Heart left ventricle (tissue), 16 donors: ENCODE measurements around the gene ZAP70. TPM values are rescaled to one million over a fixed set of nuclear protein-coding genes. Genes with fewer than 3 reads are reported as not detected.
"Not testable (repeated sequence)": the region's sequence is repeated elsewhere in the genome, so short reads cannot be mapped to it uniquely, and the experiment has no call there.

Source experiments
- ATAC-seq, 4 donors: fragments of 200-7000 bp; cut with Tn5 transposase; one replicate each; pipeline ENCODE4 v1.9.1; 2020 to 2022; ENCODE audit warnings: moderate library complexity in 4 of 4, mild to moderate bottlenecking in 3 of 4, moderate number of reproducible peaks in 1 of 4
- DNase-seq, 5 donors: peaks; one replicate each; pipeline ENCODE4 v3.0.0-alpha.2; 2020
- H3K27ac ChIP-seq, 12 donors: fragments of 200-600 bp; sonication (generic) in 4 of 12; one replicate each; pipeline versions ENCODE4 v1.5.0 to v1.8.0; 2016 to 2022; ENCODE audit warnings: mild to moderate bottlenecking in 2 of 12
- H3K27me3 ChIP-seq, 9 donors: fragments of 200-600 bp; sonication (generic) in 2 of 9; one replicate each; pipeline versions ENCODE4 v1.5.1 to v1.8.0; 2016 to 2022; ENCODE audit warnings: mild to moderate bottlenecking in 3 of 9
- H3K36me3 ChIP-seq, 9 donors: fragments of 200-600 bp; sonication (generic) in 2 of 9; one replicate each; pipeline versions ENCODE4 v1.5.0 to v1.8.0; 2018 to 2022; ENCODE audit warnings: mild to moderate bottlenecking in 2 of 9
- H3K4me1 ChIP-seq, 12 donors: fragments of 200-600 bp; sonication (generic) in 4 of 12; one replicate each; pipeline versions ENCODE4 v1.5.0 to v1.8.0; 2016 to 2022; ENCODE audit warnings: mild to moderate bottlenecking in 3 of 12
- H3K4me3 ChIP-seq, 12 donors: fragments of 200-600 bp; sonication (generic) in 4 of 12; one replicate each; pipeline versions ENCODE4 v1.5.0 to v1.8.0; 2017 to 2022; ENCODE audit warnings: mild to moderate bottlenecking in 9 of 12, moderate library complexity in 4 of 12
- H3K9me3 ChIP-seq, 12 donors: fragments of 200-600 bp; sonication (generic) in 4 of 12; one replicate each; pipeline versions ENCODE4 v1.5.0 to v1.8.0; 2016 to 2022; ENCODE audit warnings: mild to moderate bottlenecking in 1 of 12
- POLR2A ChIP-seq, 2 donors: fragments of 450-650 bp; IDR thresholded peaks; one replicate each; pipeline ENCODE4 v1.6.1; 2017; ENCODE audit warnings: antibody characterized with exemption in 2 of 2, mild to moderate bottlenecking in 2 of 2, moderate library complexity in 2 of 2
- WGBS, 4 donors: extraction: QIAGEN DNeasy Blood & Tissue Kit in 2 of 4; methylation state at CpG; one replicate each; pipeline versions ENCODE4 v1.1.5 to v1.1.7; 2013 to 2018; 5-methylcytosine and 5-hydroxymethylcytosine counted together
- intact Hi-C, 10 donors: fragments of 100-400 bp; cut with DNase I; formaldehyde crosslinking; loops; one replicate each; pipeline versions ENCODE4 v1.11.1 to v1.14.2; 2022
- polyA plus RNA-seq, 2 donors: library from polyadenylated mRNA; stranded (reverse); fragments of 200-250 nt; gene quantifications; one replicate each; pipeline ENCODE4 v1.2.3, GENCODE V29; 2013
- total RNA-seq, 9 donors: library from RNA; depleted of rRNA in 2 of 9; stranded (reverse); fragments of >200 nt in 2 of 9; fragmentation: NEBNext Ultra II Directional in 3 of 9; extraction: Animal tissue kit (Norgen Biotek cat#: 25700) in 3 of 9; gene quantifications; one replicate each; pipeline versions ENCODE4 v1.1.0 to v1.2.4, GENCODE V29; 2016 to 2023
- TF ChIP-seq, protein P1 (sequence below), 12 donors: fragments of 200-600 bp; sonication (generic) in 4 of 12; IDR thresholded peaks; one replicate each; pipeline versions ENCODE4 v1.5.0 to v1.8.0; 2018 to 2022; ENCODE audit warnings: antibody characterized with exemption in 12 of 12, mild to moderate bottlenecking in 5 of 12
- donor health status: ischemic (EF 13 %, LVEDD 7.1; RV severe dilation, severe dysfunction).
- donor health status: healthy with polysubstance abuse.
- donor health status: DM: no; HTN: yes; CAD: no.
- donor health status: DM: no; HTN: no; CAD: no.
- donor health status: ischemic (EF 25% LVEDD 6.9; RV normal size, moderate dysfunction).
- donor health status: ischemic (EF 25% LVEDD 5.7; RV mildly dilated, moderate dysfunction).
- donor health status: healthy.
- donor health status: DM: yes; HTN: yes; CAD: no.
- donor health status: ischemic (EF 35%, LVEDD 5.7; RV mildly dilated, moderate dysfunction).
- donor health status: nonischemic (EF 11% LVEDD 7.7; RV severe dilation, severe dysfunction).
- donor health status: DM: yes; HTN: yes; CAD: no.
- donor health status: PGD.
- donor health status: ischemic (EF 29% LVEDD 5.4; RV normal size, mild dysfunction).
- donor health status: nonischemic (EF 23%, LVEDD 6.1; RV moderate dilation, normal function).

The ZAP70 gene
- total and polyA plus RNA-seq, 11 donors: 0.16 to 13.5 (median 0.70) TPM; not detected in 1

DNA sequence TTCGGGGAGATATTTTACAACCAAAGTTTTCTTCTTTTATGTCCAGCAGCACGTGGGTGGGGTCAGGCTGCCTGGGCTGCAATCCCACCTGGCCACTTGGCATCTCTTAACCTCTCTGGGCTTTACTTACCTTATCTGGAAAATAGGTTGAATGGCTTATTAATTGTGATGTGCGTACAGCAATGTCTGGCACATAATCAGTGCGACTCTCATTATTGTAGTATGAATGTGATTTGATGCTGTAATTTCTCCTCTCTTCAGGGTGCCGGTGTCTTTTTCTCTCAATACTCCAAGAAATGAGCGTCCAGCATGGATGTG lies 2.0 kb upstream of the ZAP70 start:
- intact Hi-C loops: loop anchor here in 4 of 10 donors (2.0 to 5.0 kb wide), 3 partner anchors 35 to 676 kb away; no protein-coding TSS in a partner anchor
- WGBS, 4 donors: 89 to 93% (median 91%) methylated on average over 6 of the region's 6 CpGs

DNA sequence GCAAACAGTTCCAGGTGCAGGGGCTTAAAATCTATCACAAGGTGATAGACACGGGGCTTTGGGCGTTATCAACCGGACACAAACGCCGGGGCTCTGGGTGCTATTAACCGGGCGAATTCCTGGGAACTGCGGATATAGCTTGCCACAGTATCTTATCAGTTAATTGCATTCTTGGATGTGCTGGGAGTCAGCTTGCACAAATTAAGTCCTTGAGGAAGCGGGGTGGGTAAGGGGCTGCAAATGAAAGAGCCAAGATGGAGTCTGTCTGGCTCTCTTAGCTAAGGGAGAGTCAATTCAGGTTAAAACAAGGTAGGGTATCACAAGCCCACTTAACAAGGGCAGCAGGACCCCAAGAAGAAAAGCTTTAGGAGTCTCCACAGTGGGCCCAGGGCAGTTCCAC lies 1.2 kb upstream of the ZAP70 start:
- not testable (repeated sequence) for DNase-seq, H3K4me3 ChIP-seq, H3K4me1 ChIP-seq, H3K9me3 ChIP-seq, H3K27me3 ChIP-seq, H3K36me3 ChIP-seq, ATAC-seq
- WGBS, 4 donors: 63 to 84% (median 70%) methylated on average over 9 of the region's 9 CpGs
- intact Hi-C loops: loop anchor here in 3 of 10 donors (5.0 kb wide), 2 partner anchors 35 to 675 kb away; no protein-coding TSS in a partner anchor
- peak overlapping the region in 1 of 12 donors; percentile 79 for H3K27ac ChIP-seq

More for the DNA sequence above, 2.0 kb upstream of the ZAP70 start:
- H3K27me3 ChIP-seq: no peaks in the 10 kb centered on the region
- no peak overlapping the region for H3K27ac ChIP-seq
- TF ChIP-seq POLR2A (IDR thresholded peaks at IDR 0.05): no peak
- TF ChIP-seq, protein P1, sequence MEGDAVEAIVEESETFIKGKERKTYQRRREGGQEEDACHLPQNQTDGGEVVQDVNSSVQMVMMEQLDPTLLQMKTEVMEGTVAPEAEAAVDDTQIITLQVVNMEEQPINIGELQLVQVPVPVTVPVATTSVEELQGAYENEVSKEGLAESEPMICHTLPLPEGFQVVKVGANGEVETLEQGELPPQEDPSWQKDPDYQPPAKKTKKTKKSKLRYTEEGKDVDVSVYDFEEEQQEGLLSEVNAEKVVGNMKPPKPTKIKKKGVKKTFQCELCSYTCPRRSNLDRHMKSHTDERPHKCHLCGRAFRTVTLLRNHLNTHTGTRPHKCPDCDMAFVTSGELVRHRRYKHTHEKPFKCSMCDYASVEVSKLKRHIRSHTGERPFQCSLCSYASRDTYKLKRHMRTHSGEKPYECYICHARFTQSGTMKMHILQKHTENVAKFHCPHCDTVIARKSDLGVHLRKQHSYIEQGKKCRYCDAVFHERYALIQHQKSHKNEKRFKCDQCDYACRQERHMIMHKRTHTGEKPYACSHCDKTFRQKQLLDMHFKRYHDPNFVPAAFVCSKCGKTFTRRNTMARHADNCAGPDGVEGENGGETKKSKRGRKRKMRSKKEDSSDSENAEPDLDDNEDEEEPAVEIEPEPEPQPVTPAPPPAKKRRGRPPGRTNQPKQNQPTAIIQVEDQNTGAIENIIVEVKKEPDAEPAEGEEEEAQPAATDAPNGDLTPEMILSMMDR (IDR thresholded peaks at IDR 0.05): no peak
- H3K36me3 ChIP-seq: no peaks in the 10 kb centered on the region
- H3K4me1 ChIP-seq: peaks cover 0 to 9% (median 0%) of the 10 kb centered on the region in 12 donors
- H3K9me3 ChIP-seq: no peaks in the 10 kb centered on the region
- DNase-seq (peak in 1 of 5 donors; percentile 4), ATAC-seq (no peak)
- no peak overlapping the region for H3K4me3 ChIP-seq

- intact Hi-C loops: loop anchor here in 3 of 10 donors (5.0 kb wide), 2 partner anchors 35 to 675 kb away; no protein-coding TSS in a partner anchor
- 55 to 68% (median 64%) methylated on average over 10 to 11 of the region's 11 CpGs for WGBS, 4 donors
- Histone ChIP-seq H3K36me3 (no peaks in the 10 kb centered on the region), H3K4me3 (peak overlapping the region in 1 of 12 donors; percentile 52), H3K9me3 (no peaks in the 10 kb centered on the region), H3K27me3 (no peaks in the 10 kb centered on the region), H3K27ac (peak overlapping the region in 1 of 12 donors; percentile 79), H3K4me1 (peaks cover 0 to 9% (median 0%) of the 10 kb centered on the region in 12 donors)
- DNase-seq (peak in 1 of 5 donors; percentile 21), ATAC-seq (no peak)
- TF ChIP-seq POLR2A (IDR thresholded peaks at IDR 0.05): no peak
- TF ChIP-seq, protein P1 (IDR thresholded peaks at IDR 0.05): no peak
Observed at GRCh38 chr2:97712693-97713295, 582 bp upstream of the ZAP70 start.

DNA sequence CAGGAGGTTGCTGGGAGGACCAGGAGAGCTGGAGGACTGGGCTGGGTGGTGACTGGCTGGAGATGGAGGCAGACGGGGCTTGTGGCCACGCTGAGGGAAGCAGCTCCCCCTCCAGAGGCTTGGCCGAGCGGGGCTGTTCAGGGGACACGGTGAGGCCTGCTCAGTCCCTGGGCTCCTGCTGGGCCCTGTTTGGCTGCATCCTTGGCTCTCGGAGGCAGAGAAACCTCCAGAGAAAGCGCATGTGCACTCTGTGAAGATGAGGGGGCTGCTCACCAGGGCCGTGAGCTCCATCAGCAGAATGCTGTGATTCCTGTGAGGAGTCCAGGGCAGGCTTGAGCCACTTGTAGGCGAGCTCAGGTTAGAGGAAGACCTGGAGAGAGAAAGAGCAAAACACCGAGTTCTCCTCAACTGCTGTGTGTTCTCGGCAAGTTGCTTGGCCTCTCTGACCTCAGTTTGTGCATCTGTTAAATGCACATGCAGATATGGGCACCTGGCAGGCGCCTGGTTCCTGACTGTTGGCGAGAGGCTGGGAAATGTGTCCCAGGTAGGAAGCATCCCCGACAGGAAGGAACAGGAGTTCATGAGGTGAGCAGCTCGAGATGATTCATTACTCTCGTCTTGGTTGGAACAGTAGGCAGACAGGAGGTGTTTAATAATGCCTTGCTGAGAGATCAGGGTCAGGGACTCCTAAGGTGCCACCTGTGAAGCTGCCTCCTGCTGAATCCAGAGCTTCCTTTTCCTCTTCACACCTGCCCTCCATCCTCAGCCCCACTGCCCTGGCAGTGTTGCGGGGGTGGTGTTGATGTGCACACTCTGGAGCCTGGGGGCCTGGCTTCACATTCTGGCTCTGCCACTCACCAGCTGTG lies 941 bp downstream of the ZAP70 start:
- intact Hi-C loops: loop anchor here in 3 of 10 donors (5.0 kb wide), 2 partner anchors 33 to 673 kb away; no protein-coding TSS in a partner anchor
- ATAC-seq (no peak), DNase-seq (peak in 2 of 5 donors; percentile 16 to 58)
- no peaks in the 10 kb centered on the region for H3K27me3 ChIP-seq
- H3K4me3 ChIP-seq: peak overlapping the region in 1 of 12 donors; percentile 52
- H3K9me3 ChIP-seq: no peaks in the 10 kb centered on the region
- 78 to 81% (median 80%) methylated on average over 17 of the region's 17 CpGs for WGBS, 4 donors
- H3K27ac ChIP-seq: peak overlapping the region in 1 of 12 donors; percentile 79
- TF ChIP-seq, protein P1 (IDR thresholded peaks at IDR 0.05): no peak
- no peak for TF ChIP-seq POLR2A (IDR thresholded peaks at IDR 0.05)
- H3K36me3 ChIP-seq: no peaks in the 10 kb centered on the region
- peaks cover 0 to 9% (median 0%) of the 10 kb centered on the region in 12 donors for H3K4me1 ChIP-seq
